Measurements from ENCODE around the gene TTC3.

The TTC3 gene

GRCh38 chr21:37249112-37249904 is 176.3 kb downstream of the TTC3 start:
- DNase-seq (ENCODE audit: low read depth in 2 of 2), result no peak

GRCh38 chr21:37251294-37251634 is 178.2 kb downstream of the TTC3 start:
- no peak for DNase-seq (ENCODE audit: low read depth in 2 of 2)

All from activated CD8-positive, alpha-beta memory T cell treated with anti-CD3 and anti-CD28 coated beads for 4 hours (primary cell).